HG02610 (cell line): Measurements from ENCODE around the gene FYCO1.
"Not testable (repeated sequence)": the region's sequence is repeated elsewhere in the genome, so short reads cannot be mapped to it uniquely, and the experiment has no call there.

Experiments used
- ATAC-seq: cut with Tn5 transposase; IDR thresholded peaks from one replicate; pipeline ENCODE4 v1.9.1; 2021; ENCODE audit warnings: mild to moderate bottlenecking, moderate library complexity; ENCODE audit not compliant: unreplicated experiment

Gene FYCO1

GRCh38 chr3:46012246-46012645 is 16.6 kb upstream of the FYCO1 start:
- ATAC-seq: no peak

GRCh38 chr3:46010519-46011113 is 15.0 kb upstream of the FYCO1 start:
- ATAC-seq: no peak

GRCh38 chr3:46008058-46008457 is 12.4 kb upstream of the FYCO1 start:
- no peak for ATAC-seq

- no peak for ATAC-seq
Measured at GRCh38 chr3:46007280-46007679, 11.7 kb upstream of the FYCO1 start.

- no peak for ATAC-seq
Measured at GRCh38 chr3:46006238-46007032, 10.8 kb upstream of the FYCO1 start.

- ATAC-seq: not testable (repeated sequence)
Measured at GRCh38 chr3:46003706-46004105, 8.1 kb upstream of the FYCO1 start.

- no peak for ATAC-seq
Measured at GRCh38 chr3:46001178-46001577, 5.6 kb upstream of the FYCO1 start.

GRCh38 chr3:45997942-45998341 is 2.3 kb upstream of the FYCO1 start:
- ATAC-seq: no peak

- not testable (repeated sequence) for ATAC-seq
Measured at GRCh38 chr3:45997499-45997898, 1.9 kb upstream of the FYCO1 start.

- no peak for ATAC-seq
Measured at GRCh38 chr3:45994419-45995235, 997 bp downstream of the FYCO1 start.

- no peak for ATAC-seq
Measured at GRCh38 chr3:45993421-45994027, 2.1 kb downstream of the FYCO1 start.

- ATAC-seq: no peak
Measured at GRCh38 chr3:45992821-45993221, 2.8 kb downstream of the FYCO1 start.

- ATAC-seq: no peak
Measured at GRCh38 chr3:45992133-45992729, 3.4 kb downstream of the FYCO1 start.

GRCh38 chr3:45991341-45991740 is 4.3 kb downstream of the FYCO1 start:
- no peak for ATAC-seq

GRCh38 chr3:45990181-45990580 is 5.4 kb downstream of the FYCO1 start:
- ATAC-seq: no peak

GRCh38 chr3:45988804-45989203 is 6.8 kb downstream of the FYCO1 start:
- no peak for ATAC-seq

- no peak for ATAC-seq
Measured at GRCh38 chr3:45988362-45988761, 7.3 kb downstream of the FYCO1 start.

- no peak for ATAC-seq
Measured at GRCh38 chr3:45987368-45988291, 8.0 kb downstream of the FYCO1 start.

- ATAC-seq: no peak
Measured at GRCh38 chr3:45986303-45986982, 9.2 kb downstream of the FYCO1 start.
